ENCODE measurements around the gene PAX8. TPM values are rescaled to one million over a fixed set of nuclear protein-coding genes. Genes with fewer than 3 reads are reported as not detected.
A peak's percentile ranks its signal among the peaks of the same experiment; 100 is the strongest.

The PAX8 gene
- total RNA-seq, 2 experiments from 2014 or later = 0.21 to 0.55 TPM

DNA sequence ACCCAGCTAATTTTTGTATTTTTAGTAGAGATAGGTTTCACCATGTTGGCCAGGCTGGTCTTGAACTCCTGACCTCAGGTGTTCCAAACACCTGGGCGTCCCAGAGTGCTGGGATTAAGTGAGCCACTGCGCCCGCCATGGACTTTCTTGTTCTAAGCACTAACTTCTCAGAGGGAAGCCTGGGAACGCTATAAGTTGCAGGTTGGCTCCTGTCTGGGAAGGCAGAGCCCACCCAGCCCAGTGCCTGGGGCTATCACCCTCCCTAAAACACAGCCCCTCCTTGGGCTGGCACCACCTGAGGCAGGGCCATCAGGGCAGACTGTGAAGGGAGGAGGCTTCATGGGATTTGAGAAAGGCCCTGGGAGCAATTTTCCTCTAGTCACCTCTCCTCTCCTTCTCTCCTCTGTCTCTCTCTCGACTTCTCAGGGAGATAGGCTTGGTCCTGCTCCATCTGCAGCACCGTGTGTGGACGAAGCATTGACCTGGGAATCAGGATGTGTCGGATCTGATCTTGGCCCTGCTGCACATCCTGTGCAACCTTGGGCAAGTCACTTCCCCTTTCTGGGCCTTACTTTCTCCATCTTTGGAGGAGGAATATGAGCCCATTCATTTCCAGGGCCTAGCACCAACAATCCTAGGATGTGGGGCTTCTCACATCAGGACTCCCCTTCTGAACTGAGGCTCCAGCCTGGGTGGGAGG lies 94.0 kb downstream of the PAX8 start:
- CTCF ChIA-PET = interaction anchor here (1.8 to 13.5 kb wide), 3 partner anchors 20 to 104 kb away, joined by 6 to 370 read pairs (median 6); no protein-coding TSS in a partner anchor
- no peak for DNase-seq
- Mint-ChIP-seq H3K27ac (peak overlapping the region; percentile 75), H3K4me1 (ENCODE audit: low read depth) (peaks cover 82% of the 10 kb centered on the region), H3K4me3 (no peak overlapping the region), H3K9me3 (ENCODE audit: insufficient read depth) (no peaks in the 10 kb centered on the region), H3K27me3 (ENCODE audit: low read depth) (no peaks in the 10 kb centered on the region), H3K36me3 (ENCODE audit: low read depth) (peaks cover 79% of the 10 kb centered on the region)
- POLR2A ChIA-PET = interaction anchor here (2.1 kb wide), 1 partner anchor 10 kb away, joined by 8 read pairs; no protein-coding TSS in a partner anchor
- no peak for ATAC-seq

DNA sequence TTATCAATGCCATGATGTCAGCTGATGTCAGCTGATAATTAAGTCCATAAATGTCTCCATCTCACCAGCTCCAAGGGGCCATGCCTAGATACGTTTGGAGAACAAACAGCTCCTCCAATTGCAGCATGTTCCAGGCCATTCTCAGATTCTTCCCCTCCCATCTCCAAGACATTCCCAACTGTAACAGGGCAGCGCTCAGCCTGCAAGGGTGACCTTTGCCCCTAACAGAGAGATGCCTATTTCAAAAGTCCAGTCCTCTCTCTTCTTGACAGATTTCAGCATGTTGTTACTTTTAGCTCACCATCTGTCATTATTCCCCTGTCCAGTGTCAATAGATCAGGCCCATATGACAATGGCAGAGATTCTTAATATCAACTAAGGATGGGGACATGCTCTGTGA lies 95.0 kb downstream of the PAX8 start:
- ChIA-PET POLR2A (interaction anchor here (0.7 to 2.1 kb wide), 3 partner anchors 9 to 11 kb away, joined by 3 to 8 read pairs (median 4); no protein-coding TSS in a partner anchor), CTCF (interaction anchor here (0.8 to 13.5 kb wide), 5 partner anchors 9 to 103 kb away, joined by 4 to 370 read pairs (median 6); no protein-coding TSS in a partner anchor)
- peaks cover 85% of the 10 kb centered on the region for H3K4me1 Mint-ChIP-seq (ENCODE audit: low read depth)
- no peak for DNase-seq
- no peak overlapping the region for H3K27ac Mint-ChIP-seq
- ATAC-seq = no peak
- H3K9me3 Mint-ChIP-seq (ENCODE audit: insufficient read depth) = no peaks in the 10 kb centered on the region
- H3K27me3 Mint-ChIP-seq (ENCODE audit: low read depth) = no peaks in the 10 kb centered on the region
- no peak overlapping the region for H3K4me3 Mint-ChIP-seq
- peaks cover 82% of the 10 kb centered on the region for H3K36me3 Mint-ChIP-seq (ENCODE audit: low read depth)

DNA sequence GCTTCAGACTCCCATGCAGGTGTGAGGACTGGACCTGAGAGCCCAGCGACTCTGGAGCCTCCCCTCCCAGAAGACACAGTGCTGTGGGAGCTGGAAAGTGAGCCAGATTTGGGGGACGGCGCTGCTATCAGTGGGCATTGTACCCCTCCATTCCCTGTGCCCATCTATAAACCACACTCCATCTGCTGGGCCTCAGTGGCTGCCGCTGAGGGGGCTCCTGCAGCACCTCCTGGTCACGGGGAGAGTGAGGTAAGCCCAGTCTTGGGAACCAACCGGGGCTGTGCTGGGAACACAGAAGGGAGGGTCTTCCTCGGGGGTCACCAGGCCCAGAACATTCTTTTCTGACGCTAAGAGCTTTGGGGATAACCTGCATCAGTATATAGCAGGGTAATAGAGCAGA lies 95.5 kb downstream of the PAX8 start:
- peaks cover 86% of the 10 kb centered on the region for H3K36me3 Mint-ChIP-seq (ENCODE audit: low read depth)
- POLR2A ChIA-PET = interaction anchor here (0.7 to 2.1 kb wide), 5 partner anchors 8 to 50 kb away, joined by 3 to 8 read pairs (median 3); no protein-coding TSS in a partner anchor
- H3K4me1 Mint-ChIP-seq (ENCODE audit: low read depth) = peaks cover 89% of the 10 kb centered on the region
- H3K27ac Mint-ChIP-seq = no peak overlapping the region
- H3K4me3 Mint-ChIP-seq = no peak overlapping the region
- ATAC-seq (no peak), DNase-seq (no peak)
- no peaks in the 10 kb centered on the region for H3K27me3 Mint-ChIP-seq (ENCODE audit: low read depth)
- H3K9me3 Mint-ChIP-seq (ENCODE audit: insufficient read depth) = no peaks in the 10 kb centered on the region
- CTCF ChIA-PET = interaction anchor here (0.8 to 13.5 kb wide), 5 partner anchors 9 to 103 kb away, joined by 4 to 370 read pairs (median 6); no protein-coding TSS in a partner anchor

DNA sequence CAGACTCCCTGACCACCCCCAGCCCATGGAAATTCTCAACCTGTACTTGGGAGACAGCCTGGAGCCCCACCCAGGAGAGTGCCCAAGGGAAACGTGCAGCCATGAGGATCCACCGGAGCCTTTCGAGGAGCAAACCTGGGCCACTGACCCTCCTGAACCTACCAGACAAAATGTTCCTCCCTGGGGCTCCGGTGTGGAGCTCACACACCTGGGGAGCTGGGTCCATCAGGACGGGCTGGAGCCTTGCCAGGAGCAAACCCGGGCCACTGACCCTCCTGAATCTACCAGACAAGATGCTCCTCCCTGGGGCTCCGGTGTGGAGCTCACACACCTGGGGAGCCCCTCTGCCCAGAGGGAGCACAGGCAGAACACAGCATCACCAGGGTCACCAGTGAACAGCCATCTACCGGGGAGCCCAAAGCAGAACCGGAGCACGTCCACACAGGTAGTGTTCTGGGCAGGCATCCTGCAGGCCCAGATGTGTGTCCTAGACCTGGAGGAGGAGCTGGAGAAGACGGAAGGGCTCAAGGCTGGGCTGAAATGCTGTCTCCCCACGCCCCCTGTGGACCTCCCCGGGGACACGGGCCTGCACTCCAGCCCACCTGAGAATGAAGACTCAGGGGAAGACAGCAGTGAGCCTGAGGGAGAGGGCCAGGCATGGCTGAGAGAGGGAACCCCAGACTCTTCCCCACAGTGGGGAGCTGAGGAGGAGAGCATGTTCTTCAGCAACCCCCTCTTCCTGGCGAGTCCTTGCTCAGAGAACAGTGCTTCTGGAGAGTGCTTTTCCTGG lies 96.1 kb downstream of the PAX8 start:
- Mint-ChIP-seq H3K9me3 (ENCODE audit: insufficient read depth) (no peaks in the 10 kb centered on the region), H3K27me3 (ENCODE audit: low read depth) (no peaks in the 10 kb centered on the region), H3K4me1 (ENCODE audit: low read depth) (peaks cover 90% of the 10 kb centered on the region), H3K27ac (no peak overlapping the region), H3K4me3 (peak overlapping the region; percentile 15), H3K36me3 (ENCODE audit: low read depth) (peaks cover 87% of the 10 kb centered on the region)
- CTCF ChIA-PET = interaction anchor here (1.5 to 13.5 kb wide), 5 partner anchors 16 to 102 kb away, joined by 4 to 370 read pairs (median 6); no protein-coding TSS in a partner anchor
- no peak for ATAC-seq
- POLR2A ChIA-PET = interaction anchor here (0.6 to 2.1 kb wide), 6 partner anchors 8 to 50 kb away, joined by 3 to 8 read pairs (median 3); no protein-coding TSS in a partner anchor
- DNase-seq = no peak

DNA sequence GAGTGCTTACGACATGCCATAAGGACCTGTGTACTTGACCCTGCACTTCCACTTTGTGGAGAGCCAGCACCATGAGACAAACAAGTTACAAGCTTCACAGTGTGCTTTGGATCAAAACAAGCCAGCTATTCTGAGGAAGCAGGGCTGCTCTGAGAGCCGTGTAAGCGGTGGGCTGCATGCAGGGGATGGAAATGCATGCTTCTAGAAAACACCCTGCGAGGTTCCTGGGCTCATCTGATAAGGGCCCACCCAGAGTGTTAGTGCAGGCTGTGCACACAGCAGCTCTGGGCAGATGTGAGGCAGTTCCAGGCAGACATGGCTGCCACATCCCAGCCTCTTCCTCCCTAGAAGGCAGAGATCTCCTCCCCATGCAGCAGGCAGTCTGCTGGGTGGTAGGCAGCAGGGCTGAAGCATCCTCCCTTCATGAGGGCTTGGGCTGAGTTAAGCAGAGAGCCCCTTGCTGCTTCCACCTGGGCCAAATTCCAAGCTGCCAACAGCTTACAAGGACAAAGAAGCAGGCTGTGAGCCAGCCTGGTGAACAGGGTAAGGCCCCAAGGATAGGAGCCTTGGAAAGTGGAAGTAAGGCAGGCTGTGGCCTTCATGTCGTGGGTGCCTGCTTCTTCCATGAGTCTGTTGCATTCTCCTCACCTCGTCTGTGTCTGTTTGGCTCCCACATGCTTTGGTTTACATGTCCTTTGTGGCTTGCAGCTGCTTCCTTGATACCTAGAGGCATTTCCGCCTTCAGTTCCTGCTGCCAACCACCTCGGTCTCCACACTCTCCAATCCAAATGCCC lies 97.3 kb downstream of the PAX8 start:
- Mint-ChIP-seq H3K36me3 (ENCODE audit: low read depth) (peaks cover 94% of the 10 kb centered on the region), H3K4me1 (ENCODE audit: low read depth) (peaks cover 93% of the 10 kb centered on the region)

DNA sequence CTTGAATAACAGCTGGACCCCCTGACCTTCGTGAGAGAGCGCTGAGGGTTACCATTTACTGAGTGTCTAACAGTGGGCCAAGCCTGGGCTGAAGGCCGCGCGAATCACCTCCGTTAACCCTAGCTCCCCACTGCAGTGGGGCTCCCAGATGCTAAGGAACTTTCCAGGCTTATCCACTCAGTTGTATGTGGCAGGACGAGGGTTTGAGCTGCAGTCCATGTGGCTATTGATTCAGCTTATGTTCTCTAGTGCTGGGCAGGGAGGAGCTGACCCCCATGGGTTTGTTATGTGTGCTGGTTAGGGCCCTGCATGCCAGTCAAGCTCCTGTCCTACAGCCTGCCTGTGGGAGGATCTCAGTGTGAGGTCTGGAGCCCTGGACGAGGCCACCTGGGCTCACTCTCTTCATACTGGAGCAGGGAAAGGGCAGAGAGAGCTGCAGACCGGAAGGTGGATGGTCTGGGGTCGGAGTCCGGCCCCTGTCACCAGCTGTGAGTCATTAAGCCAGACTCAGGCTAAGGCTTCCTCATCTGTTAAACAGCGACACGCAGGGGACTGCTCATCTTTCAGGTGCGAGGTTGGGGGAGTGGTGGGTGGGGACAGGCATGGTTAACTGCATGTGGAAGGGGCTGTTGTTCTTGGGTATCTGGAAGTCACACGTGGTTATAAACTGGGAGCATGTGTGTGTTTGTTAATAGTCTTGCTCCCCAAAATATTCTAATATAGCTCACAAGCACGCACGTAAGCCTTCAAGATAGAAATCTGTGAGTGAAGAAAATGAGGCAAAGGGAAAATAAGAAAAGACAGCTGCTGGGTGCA lies 98.4 kb downstream of the PAX8 start:
- no peaks in the 10 kb centered on the region for H3K27me3 Mint-ChIP-seq (ENCODE audit: low read depth)
- POLR2A ChIA-PET = interaction anchor here (1.0 to 2.2 kb wide), 7 partner anchors 13 to 82 kb away, joined by 3 to 11 read pairs (median 5); no protein-coding TSS in a partner anchor
- DNase-seq (no peak), ATAC-seq (no peak)
- CTCF ChIA-PET = interaction anchor here (0.8 to 13.5 kb wide), 18 partner anchors 10 to 210 kb away, joined by 3 to 370 read pairs (median 6); no protein-coding TSS in a partner anchor
- peaks cover 86% of the 10 kb centered on the region for H3K4me1 Mint-ChIP-seq (ENCODE audit: low read depth)
- H3K9me3 Mint-ChIP-seq (ENCODE audit: insufficient read depth) = no peaks in the 10 kb centered on the region
- H3K36me3 Mint-ChIP-seq (ENCODE audit: low read depth) = peaks cover 91% of the 10 kb centered on the region
- peak overlapping the region; percentile 83 for H3K27ac Mint-ChIP-seq
- H3K4me3 Mint-ChIP-seq = peak overlapping the region; percentile 83

More for the DNA sequence above, 97.3 kb downstream of the PAX8 start:
- Mint-ChIP-seq H3K4me3 (peak overlapping the region; percentile 83), H3K9me3 (ENCODE audit: insufficient read depth) (no peaks in the 10 kb centered on the region), H3K27me3 (ENCODE audit: low read depth) (no peaks in the 10 kb centered on the region), H3K27ac (peak overlapping the region; percentile 83)
- ChIA-PET POLR2A (interaction anchor here (1.0 to 2.2 kb wide), 6 partner anchors 14 to 84 kb away, joined by 3 to 11 read pairs (median 4); no protein-coding TSS in a partner anchor), CTCF (interaction anchor here (0.8 to 13.5 kb wide), 15 partner anchors 11 to 209 kb away, joined by 3 to 370 read pairs (median 7); no protein-coding TSS in a partner anchor)
- DNase-seq (peak; percentile 56), ATAC-seq (peak; percentile 43)

DNA sequence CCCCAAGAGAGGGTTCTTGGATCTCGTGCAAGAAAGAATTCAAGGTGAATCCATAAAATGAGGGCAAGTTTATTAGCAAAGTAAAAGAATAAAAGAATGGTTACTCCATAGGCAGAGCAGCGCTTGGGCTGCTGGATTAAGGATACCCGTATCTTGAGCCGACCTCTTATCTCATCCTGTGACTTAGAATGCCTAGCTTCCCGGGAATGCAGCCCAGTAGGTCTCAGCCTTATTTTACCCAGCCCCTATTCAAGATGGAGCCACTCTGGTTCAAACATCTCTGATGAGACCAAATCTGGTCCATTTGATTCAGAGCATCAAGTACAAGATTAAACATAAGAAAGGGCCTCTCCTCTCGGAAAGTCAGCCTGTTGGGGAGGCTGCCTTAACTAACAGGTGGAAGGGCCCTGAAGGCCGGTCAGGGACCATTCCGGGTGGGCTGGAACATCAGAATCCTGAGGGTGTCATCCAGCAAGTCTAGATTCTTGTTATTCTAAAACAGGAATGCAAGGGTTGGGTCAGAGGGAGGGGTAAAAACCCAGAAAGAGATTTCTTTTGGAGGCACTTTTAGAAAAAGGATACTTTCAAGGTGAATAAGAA lies 99.2 kb downstream of the PAX8 start:
- no peak for DNase-seq
- H3K4me1 Mint-ChIP-seq (ENCODE audit: low read depth) = peaks cover 81% of the 10 kb centered on the region
- H3K4me3 Mint-ChIP-seq = peak overlapping the region; percentile 83
- POLR2A ChIA-PET = interaction anchor here (1.2 to 2.2 kb wide), 3 partner anchors 22 to 44 kb away, joined by 3 to 11 read pairs (median 5); no protein-coding TSS in a partner anchor
- peak overlapping the region; percentile 83 for H3K27ac Mint-ChIP-seq
- H3K9me3 Mint-ChIP-seq (ENCODE audit: insufficient read depth) = no peaks in the 10 kb centered on the region
- H3K27me3 Mint-ChIP-seq (ENCODE audit: low read depth) = peaks cover 2% of the 10 kb centered on the region
- H3K36me3 Mint-ChIP-seq (ENCODE audit: low read depth) = peaks cover 91% of the 10 kb centered on the region
- ATAC-seq = no peak
- CTCF ChIA-PET = interaction anchor here (0.9 to 13.5 kb wide), 9 partner anchors 10 to 211 kb away, joined by 4 to 370 read pairs (median 7); no protein-coding TSS in a partner anchor

DNA sequence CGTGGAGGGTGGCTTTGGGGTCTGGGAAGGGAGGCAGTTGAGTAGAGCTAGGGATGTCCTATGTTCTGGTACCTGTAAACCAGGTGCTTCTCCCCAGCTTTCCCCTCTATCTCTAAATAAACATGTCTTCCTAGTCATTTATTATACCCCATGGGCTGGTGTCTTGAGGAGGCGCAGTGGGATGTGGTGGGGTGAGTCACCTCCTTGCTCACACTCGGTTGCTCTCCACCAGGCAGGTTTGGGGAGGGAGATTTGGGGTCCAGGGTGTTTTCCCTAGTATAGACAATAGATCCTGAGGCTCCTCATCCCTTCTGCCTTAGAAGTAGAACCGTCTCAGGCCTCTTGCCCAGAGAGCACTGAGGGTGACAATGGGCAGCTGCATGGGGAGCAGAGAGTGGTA lies 99.8 kb downstream of the PAX8 start:
- Mint-ChIP-seq H3K4me3 (peak overlapping the region; percentile 83), H3K36me3 (ENCODE audit: low read depth) (peaks cover 95% of the 10 kb centered on the region), H3K4me1 (ENCODE audit: low read depth) (peaks cover 79% of the 10 kb centered on the region), H3K9me3 (ENCODE audit: insufficient read depth) (no peaks in the 10 kb centered on the region), H3K27ac (peak overlapping the region; percentile 83), H3K27me3 (ENCODE audit: low read depth) (peaks cover 2% of the 10 kb centered on the region)
- ATAC-seq (no peak), DNase-seq (peak; percentile 62)
- CTCF ChIA-PET = interaction anchor here (1.8 to 13.5 kb wide), 3 partner anchors 20 to 99 kb away, joined by 4 to 370 read pairs (median 7); no protein-coding TSS in a partner anchor
- POLR2A ChIA-PET = no interaction called here

GRCh38 chr2:113178069-113178746 lies 100.5 kb downstream of the PAX8 start:
- H3K27ac Mint-ChIP-seq = peak overlapping the region; percentile 83
- peaks cover 2% of the 10 kb centered on the region for H3K27me3 Mint-ChIP-seq (ENCODE audit: low read depth)
- peaks cover 78% of the 10 kb centered on the region for H3K4me1 Mint-ChIP-seq (ENCODE audit: low read depth)
- no peak for ATAC-seq
- no peaks in the 10 kb centered on the region for H3K9me3 Mint-ChIP-seq (ENCODE audit: insufficient read depth)
- POLR2A ChIA-PET = no interaction called here
- peak overlapping the region; percentile 83 for H3K4me3 Mint-ChIP-seq
- CTCF ChIA-PET = interaction anchor here (1.8 to 13.5 kb wide), 3 partner anchors 21 to 98 kb away, joined by 4 to 370 read pairs (median 7); no protein-coding TSS in a partner anchor
- H3K36me3 Mint-ChIP-seq (ENCODE audit: low read depth) = peaks cover 94% of the 10 kb centered on the region
- DNase-seq = no peak
